ENCODE results near the gene THSD7B.

The THSD7B gene

GRCh38 chr2:137117385-137117784 is 352.0 kb downstream of the THSD7B start:
- no peaks in the 10 kb centered on the region for H3K36me3 ChIP-seq (ENCODE audit: insufficient read depth, low read length)
- H4K20me1 ChIP-seq (ENCODE audit: insufficient read depth, low read length, poor library complexity, severe bottlenecking): no peaks in the 10 kb centered on the region
- TF ChIP-seq EZH2phosphoT487 (IDR thresholded peaks at IDR 0.05; ENCODE audit: borderline replicate concordance): no peak
- TF ChIP-seq CTCF (conservative IDR thresholded peaks at IDR 0.05; ENCODE audit: low read length): no peak
- H3K4me1 ChIP-seq (ENCODE audit: insufficient read depth, low read length, poor library complexity, severe bottlenecking): no peaks in the 10 kb centered on the region
- no peaks in the 10 kb centered on the region for H3K27me3 ChIP-seq (ENCODE audit: insufficient read depth, low read length, poor library complexity, severe bottlenecking)
- H3K4me3 ChIP-seq (ENCODE audit: low read length, poor library complexity, severe bottlenecking): no peak overlapping the region
- no peaks in the 10 kb centered on the region for H3K79me2 ChIP-seq (ENCODE audit: insufficient read depth, low read length)
- no peaks in the 10 kb centered on the region for H3K9me3 ChIP-seq (ENCODE audit: insufficient read depth, low read depth, low read length)
- no peak overlapping the region for H2AFZ ChIP-seq (ENCODE audit: low read length)
- no peak overlapping the region for H3K9ac ChIP-seq (ENCODE audit: low read depth, low read length, poor library complexity, severe bottlenecking)
- H3K4me2 ChIP-seq (ENCODE audit: low read depth, low read length, poor library complexity, severe bottlenecking): no peak overlapping the region
- no peaks in the 10 kb centered on the region for H3F3A ChIP-seq (ENCODE audit: low read depth)
- H3K9me2 ChIP-seq (replicated peaks; ENCODE audit: low read depth, low read length): no peaks in the 10 kb centered on the region

GRCh38 chr2:137118140-137118539 is 352.8 kb downstream of the THSD7B start:
- Histone ChIP-seq H3K9me2 (replicated peaks; ENCODE audit: low read depth, low read length) (no peaks in the 10 kb centered on the region), H3K9me3 (ENCODE audit: insufficient read depth, low read depth, low read length) (no peaks in the 10 kb centered on the region), H3K27me3 (ENCODE audit: insufficient read depth, low read length, poor library complexity, severe bottlenecking) (no peaks in the 10 kb centered on the region), H3K9ac (ENCODE audit: low read depth, low read length, poor library complexity, severe bottlenecking) (no peak overlapping the region), H3K4me2 (ENCODE audit: low read depth, low read length, poor library complexity, severe bottlenecking) (no peak overlapping the region), H3K4me3 (ENCODE audit: low read length, poor library complexity, severe bottlenecking) (no peak overlapping the region), H3K79me2 (ENCODE audit: insufficient read depth, low read length) (no peaks in the 10 kb centered on the region), H3K36me3 (ENCODE audit: insufficient read depth, low read length) (no peaks in the 10 kb centered on the region), H3K4me1 (ENCODE audit: insufficient read depth, low read length, poor library complexity, severe bottlenecking) (no peaks in the 10 kb centered on the region), H4K20me1 (ENCODE audit: insufficient read depth, low read length, poor library complexity, severe bottlenecking) (no peaks in the 10 kb centered on the region), H3F3A (ENCODE audit: low read depth) (no peaks in the 10 kb centered on the region), H2AFZ (ENCODE audit: low read length) (no peak overlapping the region)
- TF ChIP-seq EZH2phosphoT487 (IDR thresholded peaks at IDR 0.05; ENCODE audit: borderline replicate concordance): no peak
- no peak for TF ChIP-seq CTCF (conservative IDR thresholded peaks at IDR 0.05; ENCODE audit: low read length)

- Histone ChIP-seq H3K9me3 (ENCODE audit: insufficient read depth, low read depth, low read length) (no peaks in the 10 kb centered on the region), H3K4me3 (ENCODE audit: low read length, poor library complexity, severe bottlenecking) (no peak overlapping the region), H3K27me3 (ENCODE audit: insufficient read depth, low read length, poor library complexity, severe bottlenecking) (no peaks in the 10 kb centered on the region), H3K9me2 (replicated peaks; ENCODE audit: low read depth, low read length) (no peaks in the 10 kb centered on the region), H3K79me2 (ENCODE audit: insufficient read depth, low read length) (no peaks in the 10 kb centered on the region), H3K9ac (ENCODE audit: low read depth, low read length, poor library complexity, severe bottlenecking) (no peak overlapping the region), H2AFZ (ENCODE audit: low read length) (no peak overlapping the region), H4K20me1 (ENCODE audit: insufficient read depth, low read length, poor library complexity, severe bottlenecking) (no peaks in the 10 kb centered on the region), H3K4me1 (ENCODE audit: insufficient read depth, low read length, poor library complexity, severe bottlenecking) (no peaks in the 10 kb centered on the region), H3K36me3 (ENCODE audit: insufficient read depth, low read length) (no peaks in the 10 kb centered on the region), H3F3A (ENCODE audit: low read depth) (no peaks in the 10 kb centered on the region), H3K4me2 (ENCODE audit: low read depth, low read length, poor library complexity, severe bottlenecking) (no peak overlapping the region)
- TF ChIP-seq CTCF (conservative IDR thresholded peaks at IDR 0.05; ENCODE audit: low read length) (no peak), EZH2phosphoT487 (IDR thresholded peaks at IDR 0.05; ENCODE audit: borderline replicate concordance) (no peak)
Observed at GRCh38 chr2:137123226-137123625, 357.9 kb downstream of the THSD7B start.

Measured in Loucy (cell line).